CD14-positive monocyte (primary cell): ENCODE data around the gene NOS1. TPM values are rescaled to one million over a fixed set of nuclear protein-coding genes. Genes with fewer than 3 reads are reported as not detected.

Experiments used
- DNase-seq, 3 donors: peaks; one replicate each; pipeline ENCODE4 v3.0.0-alpha.2; 2011 to 2022
- H2AFZ ChIP-seq: 2 replicates; pipeline ENCODE4 v1.6.0; 2012; ENCODE audit warnings: mild to moderate bottlenecking, low read depth, low read length, inconsistent platforms; ENCODE audit not compliant: insufficient read depth, poor library complexity, severe bottlenecking
- H3K27ac ChIP-seq, 2 donors: 1 replicate in 1 of 2; 2 replicates in 1 of 2; pipeline ENCODE4 v1.5.1; 2012 to 2013; ENCODE audit warnings: low read length in 2 of 2, control low read depth in 1 of 2, inconsistent platforms in 1 of 2, low read depth in 1 of 2, mild to moderate bottlenecking in 1 of 2
- H3K27me3 ChIP-seq, 2 donors: one replicate each; pipeline versions ENCODE4 v1.6.0 to v1.6.1; 2011 to 2013; ENCODE audit warnings: low read length in 2 of 2; ENCODE audit not compliant: control insufficient read depth in 2 of 2, insufficient read depth in 2 of 2
- H3K36me3 ChIP-seq, 2 donors: replicated peaks in 1 of 2; 1 replicate in 1 of 2; 2 replicates in 1 of 2; pipeline versions ENCODE4 v1.5.1 to v1.6.1; 2012 to 2013; ENCODE audit warnings: low read length in 2 of 2, control low read depth in 1 of 2, inconsistent platforms in 1 of 2, mild to moderate bottlenecking in 1 of 2; ENCODE audit not compliant: insufficient read depth in 2 of 2, control insufficient read depth in 1 of 2
- H3K4me1 ChIP-seq, 2 donors: 1 replicate in 1 of 2; 2 replicates in 1 of 2; pipeline versions ENCODE4 v1.5.1 to v1.6.1; 2012 to 2013; ENCODE audit warnings: low read length in 2 of 2, control low read depth in 1 of 2, inconsistent platforms in 1 of 2, mild to moderate bottlenecking in 1 of 2, moderate library complexity in 1 of 2; ENCODE audit not compliant: insufficient read depth in 2 of 2, control insufficient read depth in 1 of 2
- H3K4me2 ChIP-seq: replicated peaks from 2 replicates; pipeline ENCODE3; 2012; ENCODE audit warnings: low read length, moderate library complexity, mild to moderate bottlenecking; ENCODE audit not compliant: poor library complexity, severe bottlenecking; ENCODE audit errors: extremely low read depth
- H3K4me3 ChIP-seq, 3 experiments: fragments of 200-600 bp in 1 of 3; sonication (generic) in 1 of 3; replicated peaks in 1 of 3; 1 replicate in 2 of 3; 2 replicates in 1 of 3; pipeline ENCODE4 v1.5.1; 2011 to 2013; ENCODE audit warnings: low read length in 3 of 3, mild to moderate bottlenecking in 3 of 3, control low read depth in 2 of 3, low read depth in 2 of 3, inconsistent platforms in 1 of 3, moderate library complexity in 1 of 3
- H3K79me2 ChIP-seq: 2 replicates; pipeline ENCODE4 v1.6.0; 2012; ENCODE audit warnings: mild to moderate bottlenecking, control low read depth, inconsistent platforms, low read length, moderate library complexity; ENCODE audit not compliant: insufficient read depth
- H3K9ac ChIP-seq: 2 replicates; pipeline ENCODE4 v1.6.0; 2017; ENCODE audit warnings: low read length, mild to moderate bottlenecking; ENCODE audit not compliant: insufficient read depth, poor library complexity, severe bottlenecking
- H3K9me3 ChIP-seq, 2 donors: replicated peaks in 1 of 2; 1 replicate in 1 of 2; 2 replicates in 1 of 2; pipeline versions ENCODE4 v1.5.1 to v1.6.1; 2012 to 2013; ENCODE audit warnings: low read length in 2 of 2, control low read depth in 1 of 2; ENCODE audit not compliant: control insufficient read depth in 1 of 2, insufficient read depth in 1 of 2
- H4K20me1 ChIP-seq: 2 replicates; pipeline ENCODE4 v1.6.0; 2012; ENCODE audit warnings: mild to moderate bottlenecking, low read length, control low read depth, moderate library complexity; ENCODE audit not compliant: insufficient read depth
- H3K27ac Mint-ChIP-seq, 7 donors: one replicate each; pipeline ENCODE4 v1.8.0; 2020; ENCODE audit warnings: mild to moderate bottlenecking in 7 of 7, mixed read lengths in 7 of 7, moderate library complexity in 6 of 7, inconsistent platforms in 2 of 7
- H3K27me3 Mint-ChIP-seq, 3 donors: one replicate each; pipeline ENCODE4 v1.8.0; 2021 to 2022; ENCODE audit warnings: low read depth in 3 of 3, mild to moderate bottlenecking in 3 of 3, mixed read lengths in 3 of 3, moderate library complexity in 3 of 3, inconsistent platforms in 1 of 3
- H3K36me3 Mint-ChIP-seq, 2 donors: one replicate each; pipeline ENCODE4 v1.8.0; 2020; ENCODE audit warnings: mixed read lengths in 2 of 2, inconsistent platforms in 1 of 2, mild to moderate bottlenecking in 1 of 2
- H3K4me1 Mint-ChIP-seq: one replicate; pipeline ENCODE4 v1.8.0; 2020; ENCODE audit warnings: mild to moderate bottlenecking, mixed read lengths
- H3K4me3 Mint-ChIP-seq, 2 donors: one replicate each; pipeline ENCODE4 v1.8.0; 2020; ENCODE audit warnings: mild to moderate bottlenecking in 2 of 2, mixed read lengths in 2 of 2, moderate library complexity in 1 of 2
- H3K9me3 Mint-ChIP-seq, 7 donors: one replicate each; pipeline ENCODE4 v1.8.0; 2020 to 2022; ENCODE audit warnings: mixed read lengths in 7 of 7, mild to moderate bottlenecking in 6 of 7, moderate library complexity in 6 of 7, inconsistent platforms in 2 of 7
- whole genome bisulfite sequencing: methylation state at CpG from one replicate; pipeline ENCODE4 v1.1.5; 2013; ENCODE audit warnings: missing lambda C conversion rate; ENCODE audit not compliant: insufficient coverage; 5-methylcytosine and 5-hydroxymethylcytosine counted together
- intact Hi-C, 2 donors: fragments of 100-400 bp; cut with micrococcal nuclease; formaldehyde crosslinking; loops; one replicate each; pipeline versions ENCODE4 v1.15.0 to v1.15.1; 2023
- polyA plus RNA-seq, 3 donors: library from polyadenylated mRNA; depleted of rRNA in 1 of 3; unstranded in 2 of 3; stranded (reverse) in 1 of 3; fragments of 300-500 nt in 2 of 3; fragments of >200 nt in 1 of 3; fragmentation: Illumina TruSeq in 2 of 3; gene quantifications; 1 replicate in 2 of 3; 2 replicates in 1 of 3; pipeline ENCODE4 v1.2.3, GENCODE V29; 2012 to 2021
- TF ChIP-seq, protein P1 (sequence below): fragments of 200-600 bp; IDR thresholded peaks from one replicate; pipeline ENCODE4 v1.8.0; 2022; ENCODE audit warnings: antibody characterized with exemption, mild to moderate bottlenecking

The NOS1 gene
- polyA plus RNA-seq, 3 donors = not detected

DNA sequence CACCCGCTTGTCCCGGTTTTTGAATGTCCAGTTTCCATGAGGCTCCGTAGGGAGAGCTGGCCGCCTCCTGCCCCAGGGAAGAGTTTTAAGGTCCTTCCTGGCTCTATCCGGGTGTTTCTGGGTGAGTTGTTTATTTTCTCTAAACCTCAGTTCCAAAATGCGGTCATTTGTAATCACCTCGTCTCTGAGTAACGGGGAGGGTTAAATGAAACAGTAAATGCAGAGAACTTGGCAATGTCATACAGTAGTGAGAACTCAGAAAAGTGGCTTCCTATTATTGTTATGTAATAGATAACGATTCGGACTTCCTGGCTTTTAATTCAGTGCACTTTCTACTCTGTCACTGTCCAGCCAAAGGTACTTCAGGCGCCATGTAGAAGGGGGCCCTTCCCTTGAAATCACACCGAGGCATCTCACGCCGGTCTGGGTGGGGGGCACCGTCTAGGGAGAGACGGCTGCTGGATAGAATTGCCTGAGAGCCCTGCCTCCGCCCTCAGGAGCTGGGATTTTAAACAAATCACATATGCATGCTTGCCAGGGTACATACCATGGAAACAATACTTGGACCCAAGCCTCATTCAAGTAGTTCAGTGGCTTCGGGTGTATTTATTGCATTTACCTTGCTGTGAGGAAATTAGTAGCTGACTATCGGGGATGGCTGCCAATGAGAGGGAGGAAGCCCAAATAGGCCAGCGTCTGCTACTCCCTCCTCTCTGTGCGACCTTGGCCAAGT, 26.4 kb downstream of the NOS1 start:
- Histone ChIP-seq H4K20me1 (no peaks in the 10 kb centered on the region), H3K9ac (no peak overlapping the region), H3K27ac (no peak overlapping the region), H3K4me1 (peaks cover 10 to 14% of the 10 kb centered on the region in 2 donors), H2AFZ (no peak overlapping the region), H3K9me3 (no peaks in the 10 kb centered on the region), H3K36me3 (no peaks in the 10 kb centered on the region), H3K79me2 (no peaks in the 10 kb centered on the region), H3K27me3 (peaks cover 0 to 2% of the 10 kb centered on the region in 2 donors), H3K4me3 (no peak overlapping the region), H3K4me2 (no peak overlapping the region)
- peaks cover 21% of the 10 kb centered on the region for H3K4me1 Mint-ChIP-seq
- H3K27me3 Mint-ChIP-seq = peaks cover 10 to 23% (median 22%) of the 10 kb centered on the region in 3 donors
- H3K4me3 Mint-ChIP-seq = peak overlapping the region in 1 of 2 donors; percentile 44
- 87% methylated on average over 4 of the region's 21 CpGs for WGBS
- TF ChIP-seq, protein P1, sequence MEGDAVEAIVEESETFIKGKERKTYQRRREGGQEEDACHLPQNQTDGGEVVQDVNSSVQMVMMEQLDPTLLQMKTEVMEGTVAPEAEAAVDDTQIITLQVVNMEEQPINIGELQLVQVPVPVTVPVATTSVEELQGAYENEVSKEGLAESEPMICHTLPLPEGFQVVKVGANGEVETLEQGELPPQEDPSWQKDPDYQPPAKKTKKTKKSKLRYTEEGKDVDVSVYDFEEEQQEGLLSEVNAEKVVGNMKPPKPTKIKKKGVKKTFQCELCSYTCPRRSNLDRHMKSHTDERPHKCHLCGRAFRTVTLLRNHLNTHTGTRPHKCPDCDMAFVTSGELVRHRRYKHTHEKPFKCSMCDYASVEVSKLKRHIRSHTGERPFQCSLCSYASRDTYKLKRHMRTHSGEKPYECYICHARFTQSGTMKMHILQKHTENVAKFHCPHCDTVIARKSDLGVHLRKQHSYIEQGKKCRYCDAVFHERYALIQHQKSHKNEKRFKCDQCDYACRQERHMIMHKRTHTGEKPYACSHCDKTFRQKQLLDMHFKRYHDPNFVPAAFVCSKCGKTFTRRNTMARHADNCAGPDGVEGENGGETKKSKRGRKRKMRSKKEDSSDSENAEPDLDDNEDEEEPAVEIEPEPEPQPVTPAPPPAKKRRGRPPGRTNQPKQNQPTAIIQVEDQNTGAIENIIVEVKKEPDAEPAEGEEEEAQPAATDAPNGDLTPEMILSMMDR = no peak
- H3K27ac Mint-ChIP-seq = peak overlapping the region in 1 of 7 donors; percentile 7
- intact Hi-C loops = no loop called here
- no peak for DNase-seq
- H3K9me3 Mint-ChIP-seq = peaks cover 0 to 5% (median 0%) of the 10 kb centered on the region in 7 donors
- no peaks in the 10 kb centered on the region for H3K36me3 Mint-ChIP-seq

DNA sequence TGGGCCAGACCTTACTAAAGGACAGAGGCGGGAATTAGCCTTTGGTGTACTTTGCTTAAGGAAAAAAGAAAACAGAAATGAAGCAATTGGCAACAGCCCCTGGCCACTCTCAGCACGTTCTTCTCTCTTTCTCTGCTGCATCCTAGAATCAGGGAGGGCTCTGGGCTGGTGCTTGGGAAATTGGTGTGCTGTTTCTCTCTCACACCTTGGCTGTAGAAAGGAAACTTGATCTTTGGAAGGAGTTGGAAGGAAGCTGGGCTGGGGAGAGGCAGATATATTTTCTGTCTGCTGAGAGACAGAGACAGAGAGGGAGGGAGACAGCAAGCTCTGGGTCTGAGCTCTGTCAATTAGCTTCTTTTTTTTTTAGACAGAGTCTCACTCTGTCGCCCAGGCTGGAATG, 27.4 kb downstream of the NOS1 start:
- H3K4me2 ChIP-seq = peak overlapping the region; percentile 47
- Mint-ChIP-seq H3K4me3 (peak overlapping the region in 1 of 2 donors; percentile 2), H3K27ac (no peak overlapping the region), H3K36me3 (no peaks in the 10 kb centered on the region), H3K27me3 (peaks cover 10 to 23% (median 23%) of the 10 kb centered on the region in 3 donors), H3K9me3 (peaks cover 0 to 5% (median 0%) of the 10 kb centered on the region in 7 donors), H3K4me1 (peaks cover 21% of the 10 kb centered on the region)
- H3K36me3 ChIP-seq = no peaks in the 10 kb centered on the region
- intact Hi-C loops = no loop called here
- DNase-seq = no peak
- WGBS = 38% methylated on average over 1 of the region's 3 CpGs
- peaks cover 10 to 14% of the 10 kb centered on the region in 2 donors for H3K4me1 ChIP-seq
- no peaks in the 10 kb centered on the region for H3K79me2 ChIP-seq
- H3K27me3 ChIP-seq = peaks cover 0 to 2% of the 10 kb centered on the region in 2 donors
- H3K4me3 ChIP-seq = no peak overlapping the region
- H3K9me3 ChIP-seq = no peaks in the 10 kb centered on the region
- H2AFZ ChIP-seq = no peak overlapping the region
- no peak overlapping the region for H3K27ac ChIP-seq
- H3K9ac ChIP-seq = peak overlapping the region; percentile 5
- TF ChIP-seq, protein P1 = no peak
- H4K20me1 ChIP-seq = no peaks in the 10 kb centered on the region
